K562 (cell line): ENCODE results near the gene IQCN. TPM values are rescaled to one million over a fixed set of nuclear protein-coding genes. Genes with fewer than 3 reads are reported as not detected.

ENCODE experiments used
- ARNT ChIP-seq, 2 experiments: fragments of 450-650 bp; IDR thresholded peaks; 2 replicates each; pipeline ENCODE4 v1.6.1; 2016; ENCODE audit warnings: mild to moderate bottlenecking in 1 of 2
- CHD2 ChIP-seq: IDR thresholded peaks from 2 replicates; pipeline ENCODE4 v1.6.1; 2011; ENCODE audit warnings: low read depth, low read length
- COPS2 ChIP-seq: fragments of 450-650 bp; conservative IDR thresholded peaks from 2 replicates; pipeline ENCODE4 v1.6.1; 2016; ENCODE audit warnings: mild to moderate bottlenecking, moderate library complexity
- CREM ChIP-seq: IDR thresholded peaks from 2 replicates; pipeline ENCODE4 v1.6.1; 2014; ENCODE audit warnings: antibody characterized with exemption, low read depth
- E2F1 ChIP-seq: sonication (generic); formaldehyde crosslinking; IDR thresholded peaks from 2 replicates; pipeline ENCODE4 v1.8.1; 2023; ENCODE audit warnings: mild to moderate bottlenecking, missing genetic modification reagents, moderate library complexity
- E4F1 ChIP-seq: fragments of 250-450 bp; sonication (Bioruptor Pico); IDR thresholded peaks from 2 replicates; pipeline ENCODE4 v1.5.0; 2021; ENCODE audit warnings: mild to moderate bottlenecking, borderline replicate concordance
- FOXO4 ChIP-seq: fragments of 450-650 bp; formaldehyde crosslinking; IDR thresholded peaks from 2 replicates; pipeline ENCODE4 v1.4.0; 2020; ENCODE audit warnings: mild to moderate bottlenecking, moderate library complexity
- SMC3 ChIP-seq: conservative IDR thresholded peaks from 2 replicates; pipeline ENCODE4 v1.6.1; 2011; ENCODE audit warnings: low read depth, low read length, improper control_type of control experiment; ENCODE audit not compliant: insufficient read depth
- TCF15 ChIP-seq: fragments of 250-450 bp; sonication (Bioruptor Pico); IDR thresholded peaks from 2 replicates; pipeline ENCODE4 v1.8.0; 2022; ENCODE audit warnings: moderate library complexity, mild to moderate bottlenecking, inconsistent platforms
- YY1 ChIP-seq, 3 experiments: IDR thresholded peaks; 2 replicates each; pipeline ENCODE4 v1.6.1; 2011; ENCODE audit warnings: low read length in 2 of 3, mild to moderate bottlenecking in 2 of 3, moderate library complexity in 2 of 3, borderline replicate concordance in 1 of 3, control low read depth in 1 of 3, low read depth in 1 of 3; ENCODE audit not compliant: insufficient read depth in 3 of 3, insufficient replicate concordance in 2 of 3, control insufficient read depth in 1 of 3, insufficient read length in 1 of 3; ENCODE audit errors: extremely low read depth in 1 of 3
- ZBTB11 ChIP-seq, 3 experiments: fragments of 200-800 bp in 1 of 3; fragments of 250-450 bp in 1 of 3; fragments of 450-650 bp in 1 of 3; sonication (Bioruptor Pico) in 1 of 3; sonication (Bioruptor generic) in 1 of 3; formaldehyde crosslinking in 1 of 3; IDR thresholded peaks; 2 replicates each; pipeline versions ENCODE4 v1.6.1 to v1.8.0; 2016 to 2022; ENCODE audit warnings: mild to moderate bottlenecking in 2 of 3, missing genetic modification characterization in 2 of 3, missing compliant biosample characterization in 1 of 3, moderate library complexity in 1 of 3
- ZBTB12 ChIP-seq: fragments of 250-450 bp; sonication (Bioruptor Pico); IDR thresholded peaks from 2 replicates; pipeline ENCODE4 v1.4.0; 2020
- ZNF124 ChIP-seq: sonication (generic); formaldehyde crosslinking; IDR thresholded peaks from 2 replicates; pipeline ENCODE4 v1.8.1; 2022; ENCODE audit warnings: missing genetic modification reagents
- ZNF24 ChIP-seq: fragments of 450-650 bp; IDR thresholded peaks from 2 replicates; pipeline ENCODE4 v1.6.1; 2016
- ZNF766 ChIP-seq: fragments of 200-800 bp; sonication (Bioruptor generic); conservative IDR thresholded peaks from 2 replicates; pipeline ENCODE4 v1.6.1; 2016; ENCODE audit warnings: missing genetic modification characterization, missing compliant biosample characterization
- ZSCAN29 ChIP-seq: fragments of 450-650 bp; IDR thresholded peaks from 2 replicates; pipeline ENCODE4 v1.6.1; 2017
- polyA plus RNA-seq, 8 experiments: library from polyadenylated mRNA; depleted of rRNA in 4 of 8; stranded (reverse) in 5 of 8; unstranded in 3 of 8; fragments of >200 nt; fragmentation: Nextera tagmentation in 2 of 8; fragmentation: Illumina TruSeq in 1 of 8; extraction: Ambion mirVana in 2 of 8; extraction: Trizol in 1 of 8; gene quantifications; 2 replicates each; pipeline versions ENCODE4 v1.2.1 to v1.2.3, GENCODE V29; 2011 to 2014; ENCODE audit warnings: inconsistent platforms in 1 of 8, missing spikeins in 1 of 8
- total RNA-seq, 7 experiments: library from RNA; depleted of rRNA in 6 of 7; stranded (reverse); fragments of >200 nt in 6 of 7; fragmentation: Illumina TruSeq in 2 of 7; extraction: Trizol in 2 of 7; gene quantifications; 2 replicates each; pipeline versions ENCODE4 v1.2.1 to v1.2.3, GENCODE V29; 2011 to 2021; ENCODE audit warnings: low replicate concordance in 1 of 7

The IQCN gene
- total and polyA plus RNA-seq, 9 of the 15 experiments (the other 6 are each of a cell fraction or from before 2014, with no cell fraction given) = 0.01 to 0.07 (median 0.04) TPM; not detected in 3

- TF ChIP-seq ZBTB11 (CRISPR knock-in tag; IDR thresholded peaks at IDR 0.05) = no peak
- peak in 1 of 3 experiments; percentile 9 for TF ChIP-seq YY1 (IDR thresholded peaks at IDR 0.05; ENCODE audit: borderline replicate concordance in 1 of 3, control insufficient read depth in 1 of 3, extremely low read depth in 1 of 3, insufficient read depth in 3 of 3, insufficient read length in 1 of 3, insufficient replicate concordance in 2 of 3, low read depth in 1 of 3, low read length in 2 of 3)
- no peak for TF ChIP-seq E2F1 (CRISPR knock-in tag)
- peak; percentile 44 for TF ChIP-seq CREM
- no peak for TF ChIP-seq ZBTB12 (CRISPR knock-in tag)
- TF ChIP-seq ZNF24 = peak; percentile 58; the same call in 1 of the 2 replicates
- no peak for TF ChIP-seq E4F1
- no peak for TF ChIP-seq SMC3
- no peak for TF ChIP-seq FOXO4
- peak; percentile 11; the same call in 1 of the 2 replicates for TF ChIP-seq CHD2
- no peak for TF ChIP-seq COPS2
- TF ChIP-seq ARNT (IDR thresholded peaks at IDR 0.05) = no peak
- 0 out of 2 replicates have a peak, but pooled peaks have one; percentile 33 for TF ChIP-seq ZNF766 (CRISPR knock-in tag)
- TF ChIP-seq ZNF124 (CRISPR knock-in tag) = no peak
- TF ChIP-seq ZSCAN29 = no peak
- TF ChIP-seq TCF15 (CRISPR knock-in tag) = no peak
Measured at GRCh38 chr19:18274781-18275356, 617 bp upstream of the IQCN start (continued).
